ENCODE data around the gene TMEM117. TPM values are rescaled to one million over a fixed set of nuclear protein-coding genes. Genes with fewer than 3 reads are reported as not detected.

Gene TMEM117
- total and polyA plus RNA-seq, 10 of the 15 experiments (the other 5 are each of a cell fraction or from before 2014, with no cell fraction given), result 3.1 to 8.2 (median 6.1) TPM

DNA sequence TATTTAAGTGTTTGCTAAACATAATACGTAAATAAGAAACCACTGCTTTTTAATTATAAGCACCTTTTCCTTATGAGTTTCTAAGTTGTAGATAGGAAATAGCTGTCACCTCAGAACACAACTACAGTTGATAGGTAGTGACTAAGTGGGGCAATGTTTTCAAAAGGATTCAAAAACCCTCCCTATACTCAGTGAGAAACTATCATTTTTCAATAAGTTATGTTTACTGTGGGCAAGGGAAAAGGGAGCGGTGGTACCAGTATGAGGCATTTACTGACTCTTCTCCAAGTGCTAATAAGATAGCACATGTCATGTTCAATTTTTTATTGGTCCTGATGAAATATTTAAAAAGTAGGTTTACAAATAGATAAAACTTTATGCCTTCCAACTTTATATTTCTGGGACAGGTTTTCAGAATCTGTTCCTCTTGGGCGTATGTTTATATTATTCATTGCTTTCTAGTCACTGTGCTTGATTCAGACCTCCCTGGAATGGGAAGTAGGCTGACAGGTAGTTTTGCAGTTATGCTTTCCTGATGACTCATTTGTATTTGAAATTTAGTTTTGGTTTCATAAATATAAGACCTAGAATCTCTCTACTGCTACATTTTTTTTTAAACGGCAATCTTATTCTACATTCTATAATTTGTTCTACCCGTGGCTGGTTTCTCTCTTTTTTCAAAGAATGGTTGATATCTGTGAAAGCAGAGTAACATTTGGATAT, 153.1 kb downstream of the TMEM117 start (continued):
- TF ChIP-seq, protein P1, sequence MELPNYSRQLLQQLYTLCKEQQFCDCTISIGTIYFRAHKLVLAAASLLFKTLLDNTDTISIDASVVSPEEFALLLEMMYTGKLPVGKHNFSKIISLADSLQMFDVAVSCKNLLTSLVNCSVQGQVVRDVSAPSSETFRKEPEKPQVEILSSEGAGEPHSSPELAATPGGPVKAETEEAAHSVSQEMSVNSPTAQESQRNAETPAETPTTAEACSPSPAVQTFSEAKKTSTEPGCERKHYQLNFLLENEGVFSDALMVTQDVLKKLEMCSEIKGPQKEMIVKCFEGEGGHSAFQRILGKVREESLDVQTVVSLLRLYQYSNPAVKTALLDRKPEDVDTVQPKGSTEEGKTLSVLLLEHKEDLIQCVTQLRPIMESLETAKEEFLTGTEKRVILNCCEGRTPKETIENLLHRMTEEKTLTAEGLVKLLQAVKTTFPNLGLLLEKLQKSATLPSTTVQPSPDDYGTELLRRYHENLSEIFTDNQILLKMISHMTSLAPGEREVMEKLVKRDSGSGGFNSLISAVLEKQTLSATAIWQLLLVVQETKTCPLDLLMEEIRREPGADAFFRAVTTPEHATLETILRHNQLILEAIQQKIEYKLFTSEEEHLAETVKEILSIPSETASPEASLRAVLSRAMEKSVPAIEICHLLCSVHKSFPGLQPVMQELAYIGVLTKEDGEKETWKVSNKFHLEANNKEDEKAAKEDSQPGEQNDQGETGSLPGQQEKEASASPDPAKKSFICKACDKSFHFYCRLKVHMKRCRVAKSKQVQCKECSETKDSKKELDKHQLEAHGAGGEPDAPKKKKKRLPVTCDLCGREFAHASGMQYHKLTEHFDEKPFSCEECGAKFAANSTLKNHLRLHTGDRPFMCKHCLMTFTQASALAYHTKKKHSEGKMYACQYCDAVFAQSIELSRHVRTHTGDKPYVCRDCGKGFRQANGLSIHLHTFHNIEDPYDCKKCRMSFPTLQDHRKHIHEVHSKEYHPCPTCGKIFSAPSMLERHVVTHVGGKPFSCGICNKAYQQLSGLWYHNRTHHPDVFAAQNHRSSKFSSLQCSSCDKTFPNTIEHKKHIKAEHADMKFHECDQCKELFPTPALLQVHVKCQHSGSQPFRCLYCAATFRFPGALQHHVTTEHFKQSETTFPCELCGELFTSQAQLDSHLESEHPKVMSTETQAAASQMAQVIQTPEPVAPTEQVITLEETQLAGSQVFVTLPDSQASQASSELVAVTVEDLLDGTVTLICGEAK (IDR thresholded peaks at IDR 0.05; ENCODE audit: borderline replicate concordance), result no peak
- TF ChIP-seq MTA3 (IDR thresholded peaks at IDR 0.05; ENCODE audit: borderline replicate concordance, low read length), result no peak
- TF ChIP-seq ZNF622 (IDR thresholded peaks at IDR 0.05), result no peak
- no peak; the same call in 1 of the 2 replicates for TF ChIP-seq BACH1 (IDR thresholded peaks at IDR 0.05; ENCODE audit: borderline replicate concordance)
- peak; percentile 63 for TF ChIP-seq ZNF384 (IDR thresholded peaks at IDR 0.05; ENCODE audit: borderline replicate concordance, low read depth, low read length)
- TF ChIP-seq SUZ12 (IDR thresholded peaks at IDR 0.05; ENCODE audit: unreplicated experiment), result no peak
- TF ChIP-seq NFIC (IDR thresholded peaks at IDR 0.05; ENCODE audit: low read depth, low read length), result peak; percentile 45; the same call in 1 of the 2 replicates
- no peak for TF ChIP-seq ZNF217 (IDR thresholded peaks at IDR 0.05)

DNA sequence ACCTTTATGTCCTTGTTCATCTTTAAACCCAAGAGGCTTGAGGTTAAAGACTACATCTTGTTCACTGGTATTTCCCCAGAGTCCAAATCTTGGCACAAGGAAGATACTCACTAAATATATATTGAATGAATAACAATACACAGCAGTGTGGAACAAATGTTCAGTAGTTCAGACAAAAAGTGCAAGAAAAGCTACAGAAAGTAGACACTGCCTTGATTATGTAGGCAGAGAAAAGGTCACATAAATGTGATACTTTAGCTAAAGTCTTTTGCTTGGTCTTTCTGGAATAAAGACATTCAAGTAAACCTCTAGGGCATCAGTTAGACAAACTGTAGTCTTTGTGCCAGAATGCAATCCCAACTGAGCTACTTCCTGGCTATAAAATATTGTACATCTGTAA, 157.0 kb downstream of the TMEM117 start:
- BruUV-seq (replicated peaks), result no TSS peak
- in situ Hi-C loops (cut with MboI) (no loop called here), intact Hi-C loops (cut with micrococcal nuclease; ENCODE audit: unreplicated experiment) (no loop called here)
- Histone ChIP-seq H3K9ac (ENCODE audit: control insufficient read depth, insufficient read depth, low read length) (no peak overlapping the region), H4K20me1 (ENCODE audit: control insufficient read depth, insufficient read depth) (no peaks in the 10 kb centered on the region), H3K9me3 (replicated peaks; ENCODE audit: control insufficient read depth, insufficient read depth, low read length) (no peaks in the 10 kb centered on the region), H3K79me2 (ENCODE audit: control insufficient read depth, insufficient read depth, low read length) (no peaks in the 10 kb centered on the region), H3K4me2 (ENCODE audit: control insufficient read depth, insufficient read depth) (no peak overlapping the region), H3K4me1 (ENCODE audit: control insufficient read depth, insufficient read depth, low read length) (peaks cover 8% of the 10 kb centered on the region; the same call in 1 of the 2 replicates), H3K4me3 (no peak overlapping the region), H3K27me3 (replicated peaks in 1 of 2; ENCODE audit: control insufficient read depth in 2 of 2, insufficient read depth in 2 of 2, low read length in 1 of 2) (no peaks in the 10 kb centered on the region), H3K36me3 (ENCODE audit: control insufficient read depth in 2 of 2, insufficient read depth in 2 of 2, low read length in 1 of 2) (no peaks in the 10 kb centered on the region), H2AFZ (ENCODE audit: control insufficient read depth, low read depth, low read length) (no peak overlapping the region), H3K27ac (ENCODE audit: control insufficient read depth, insufficient read depth) (no peak overlapping the region)
- ChIA-PET SMC1A (ENCODE audit: uncharacterized antibody, unreplicated experiment) (interaction anchor here (1.4 to 1.6 kb wide), 2 partner anchors 9 to 35 kb away, joined by 3 read pairs; no protein-coding TSS in a partner anchor), CTCF (interaction anchor here (0.8 to 2.3 kb wide), 2 partner anchors 9 to 22 kb away, joined by 4 to 6 read pairs; no protein-coding TSS in a partner anchor), RAD21 (ENCODE audit: unreplicated experiment) (no interaction called here), POLR2A (no interaction called here)
- FAIRE-seq, result no peak
- no peak for DNase-seq (ENCODE audit: low read depth, low spot score)
- ATAC-seq, result no peak
- TF ChIP-seq, protein P2, sequence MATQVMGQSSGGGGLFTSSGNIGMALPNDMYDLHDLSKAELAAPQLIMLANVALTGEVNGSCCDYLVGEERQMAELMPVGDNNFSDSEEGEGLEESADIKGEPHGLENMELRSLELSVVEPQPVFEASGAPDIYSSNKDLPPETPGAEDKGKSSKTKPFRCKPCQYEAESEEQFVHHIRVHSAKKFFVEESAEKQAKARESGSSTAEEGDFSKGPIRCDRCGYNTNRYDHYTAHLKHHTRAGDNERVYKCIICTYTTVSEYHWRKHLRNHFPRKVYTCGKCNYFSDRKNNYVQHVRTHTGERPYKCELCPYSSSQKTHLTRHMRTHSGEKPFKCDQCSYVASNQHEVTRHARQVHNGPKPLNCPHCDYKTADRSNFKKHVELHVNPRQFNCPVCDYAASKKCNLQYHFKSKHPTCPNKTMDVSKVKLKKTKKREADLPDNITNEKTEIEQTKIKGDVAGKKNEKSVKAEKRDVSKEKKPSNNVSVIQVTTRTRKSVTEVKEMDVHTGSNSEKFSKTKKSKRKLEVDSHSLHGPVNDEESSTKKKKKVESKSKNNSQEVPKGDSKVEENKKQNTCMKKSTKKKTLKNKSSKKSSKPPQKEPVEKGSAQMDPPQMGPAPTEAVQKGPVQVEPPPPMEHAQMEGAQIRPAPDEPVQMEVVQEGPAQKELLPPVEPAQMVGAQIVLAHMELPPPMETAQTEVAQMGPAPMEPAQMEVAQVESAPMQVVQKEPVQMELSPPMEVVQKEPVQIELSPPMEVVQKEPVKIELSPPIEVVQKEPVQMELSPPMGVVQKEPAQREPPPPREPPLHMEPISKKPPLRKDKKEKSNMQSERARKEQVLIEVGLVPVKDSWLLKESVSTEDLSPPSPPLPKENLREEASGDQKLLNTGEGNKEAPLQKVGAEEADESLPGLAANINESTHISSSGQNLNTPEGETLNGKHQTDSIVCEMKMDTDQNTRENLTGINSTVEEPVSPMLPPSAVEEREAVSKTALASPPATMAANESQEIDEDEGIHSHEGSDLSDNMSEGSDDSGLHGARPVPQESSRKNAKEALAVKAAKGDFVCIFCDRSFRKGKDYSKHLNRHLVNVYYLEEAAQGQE (IDR thresholded peaks at IDR 0.05; ENCODE audit: low read depth, low read length), result no peak
- TF ChIP-seq BCL11A (IDR thresholded peaks at IDR 0.05; ENCODE audit: low read depth, low read length) (no peak), EP300 (IDR thresholded peaks at IDR 0.05; ENCODE audit: borderline replicate concordance in 1 of 2, control insufficient read depth in 1 of 2, low read depth in 2 of 2, low read length in 2 of 2) (no peak), SUPT20H (IDR thresholded peaks at IDR 0.05; ENCODE audit: borderline replicate concordance, control insufficient read depth, low read depth, low read length) (no peak), CEBPB (IDR thresholded peaks at IDR 0.05; ENCODE audit: borderline replicate concordance in 1 of 2, low read depth in 2 of 2, low read length in 2 of 2) (no peak), POLR2A (IDR thresholded peaks at IDR 0.05; ENCODE audit: low read depth, low read length) (no peak), MTA2 (IDR thresholded peaks at IDR 0.05; ENCODE audit: low read depth) (no peak)
